ENCODE measurements around the gene SV2C.
"Not testable (repeated sequence)": the region's sequence is repeated elsewhere in the genome, so short reads cannot be mapped to it uniquely, and the experiment has no call there.

Gene SV2C

GRCh38 chr5:76334574-76334973 lies 251.4 kb downstream of the SV2C start:
- DNase-seq = no peak
- no peak for TF ChIP-seq CTCF (IDR thresholded peaks at IDR 0.05; ENCODE audit: borderline replicate concordance, extremely low read depth, low read length, poor library complexity, severe bottlenecking)
- no peak for TF ChIP-seq EZH2 (IDR thresholded peaks at IDR 0.05; ENCODE audit: borderline replicate concordance, low read depth, low read length, severe bottlenecking)
- no peak overlapping the region for H3K4me3 ChIP-seq (ENCODE audit: low read depth in 1 of 2, low read length in 2 of 2)
- ATAC-seq (ENCODE audit: insufficient read depth, low read depth) = no peak
- H3K27me3 ChIP-seq (ENCODE audit: insufficient read depth, low read length, poor library complexity) = no peaks in the 10 kb centered on the region
- no peaks in the 10 kb centered on the region for H3K36me3 ChIP-seq (ENCODE audit: insufficient read depth, low read length)
- H2AFZ ChIP-seq (ENCODE audit: low read depth, low read length) = no peak overlapping the region
- no peak overlapping the region for H3K9ac ChIP-seq (ENCODE audit: low read depth, low read length)
- peaks cover 5% of the 10 kb centered on the region for H3K9me3 ChIP-seq (ENCODE audit: insufficient read depth, low read length, severe bottlenecking)
- H3K4me2 ChIP-seq (ENCODE audit: insufficient read depth, low read length) = no peak overlapping the region
- no peak overlapping the region for H3K27ac ChIP-seq (ENCODE audit: low read length)
- H3K4me1 ChIP-seq (ENCODE audit: insufficient read depth, low read length) = no peaks in the 10 kb centered on the region
- no peaks in the 10 kb centered on the region for H3K79me2 ChIP-seq (ENCODE audit: insufficient read depth, low read length)
- no peaks in the 10 kb centered on the region for H4K20me1 ChIP-seq (ENCODE audit: insufficient read depth, low read length)

GRCh38 chr5:76335451-76335850 lies 252.3 kb downstream of the SV2C start:
- not testable (repeated sequence) for H3K36me3 ChIP-seq (ENCODE audit: insufficient read depth, low read length); ATAC-seq (ENCODE audit: insufficient read depth, low read depth); H3K4me1 ChIP-seq (ENCODE audit: insufficient read depth, low read length); H3K27ac ChIP-seq (ENCODE audit: low read length); H3K9me3 ChIP-seq (ENCODE audit: insufficient read depth, low read length, severe bottlenecking); DNase-seq; H3K27me3 ChIP-seq (ENCODE audit: insufficient read depth, low read length, poor library complexity); H4K20me1 ChIP-seq (ENCODE audit: insufficient read depth, low read length); H3K9ac ChIP-seq (ENCODE audit: low read depth, low read length); H3K4me3 ChIP-seq (ENCODE audit: low read depth in 1 of 2, low read length in 2 of 2); H3K79me2 ChIP-seq (ENCODE audit: insufficient read depth, low read length); H3K4me2 ChIP-seq (ENCODE audit: insufficient read depth, low read length); H2AFZ ChIP-seq (ENCODE audit: low read depth, low read length)

- ATAC-seq (ENCODE audit: insufficient read depth, low read depth); H3K36me3 ChIP-seq (ENCODE audit: insufficient read depth, low read length); H4K20me1 ChIP-seq (ENCODE audit: insufficient read depth, low read length); H3K9ac ChIP-seq (ENCODE audit: low read depth, low read length); H3K9me3 ChIP-seq (ENCODE audit: insufficient read depth, low read length, severe bottlenecking); H3K27ac ChIP-seq (ENCODE audit: low read length); H3K4me3 ChIP-seq (ENCODE audit: low read depth in 1 of 2, low read length in 2 of 2); H2AFZ ChIP-seq (ENCODE audit: low read depth, low read length); H3K4me1 ChIP-seq (ENCODE audit: insufficient read depth, low read length); H3K27me3 ChIP-seq (ENCODE audit: insufficient read depth, low read length, poor library complexity); H3K79me2 ChIP-seq (ENCODE audit: insufficient read depth, low read length); DNase-seq; H3K4me2 ChIP-seq (ENCODE audit: insufficient read depth, low read length): not testable (repeated sequence)
Observed at GRCh38 chr5:76336253-76336809, 253.1 kb downstream of the SV2C start.

- Histone ChIP-seq H3K27me3 (ENCODE audit: insufficient read depth, low read length, poor library complexity) (no peaks in the 10 kb centered on the region), H3K4me3 (ENCODE audit: low read depth in 1 of 2, low read length in 2 of 2) (no peak overlapping the region), H3K79me2 (ENCODE audit: insufficient read depth, low read length) (no peaks in the 10 kb centered on the region), H4K20me1 (ENCODE audit: insufficient read depth, low read length) (no peaks in the 10 kb centered on the region), H2AFZ (ENCODE audit: low read depth, low read length) (no peak overlapping the region), H3K4me1 (ENCODE audit: insufficient read depth, low read length) (no peaks in the 10 kb centered on the region), H3K9ac (ENCODE audit: low read depth, low read length) (no peak overlapping the region), H3K27ac (ENCODE audit: low read length) (no peak overlapping the region), H3K9me3 (ENCODE audit: insufficient read depth, low read length, severe bottlenecking) (peaks cover 5% of the 10 kb centered on the region), H3K4me2 (ENCODE audit: insufficient read depth, low read length) (no peak overlapping the region), H3K36me3 (ENCODE audit: insufficient read depth, low read length) (no peaks in the 10 kb centered on the region)
- DNase-seq (peak; percentile 7), ATAC-seq (ENCODE audit: insufficient read depth, low read depth) (peak; percentile 47; the same call in 1 of the 3 replicates)
- TF ChIP-seq EZH2 (IDR thresholded peaks at IDR 0.05; ENCODE audit: borderline replicate concordance, low read depth, low read length, severe bottlenecking) (no peak), CTCF (IDR thresholded peaks at IDR 0.05; ENCODE audit: borderline replicate concordance, extremely low read depth, low read length, poor library complexity, severe bottlenecking) (peak; percentile 43)
Observed at GRCh38 chr5:76337953-76338451, 254.8 kb downstream of the SV2C start.
